ENCODE results near the gene SNX19.
A peak's percentile ranks its signal among the peaks of the same experiment; 100 is the strongest.

The SNX19 gene

DNA sequence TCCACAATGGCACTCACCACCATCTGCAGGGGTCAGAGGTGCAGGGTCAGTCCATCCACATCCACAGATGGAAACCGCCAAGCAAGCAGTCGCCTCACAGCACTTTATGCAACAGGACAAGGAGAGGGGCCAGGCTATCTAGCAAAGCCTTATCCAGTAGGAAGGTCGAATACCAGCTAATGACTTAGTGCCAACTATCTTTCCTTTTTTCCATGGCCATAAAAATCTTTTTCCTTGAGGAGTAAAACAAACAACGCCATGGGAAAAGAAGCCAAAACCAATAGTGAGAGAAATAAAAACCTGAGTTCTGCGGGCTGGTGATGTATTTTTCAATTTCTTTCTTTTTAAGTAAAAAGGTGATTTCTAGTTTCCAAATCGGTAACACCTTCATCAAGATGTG lies 8.2 kb downstream of the SNX19 start:
- Histone ChIP-seq H3K9me3 (ENCODE audit: control insufficient read depth in 2 of 2, low read length in 2 of 2) (no peaks in the 10 kb centered on the region), H3K4me3 (ENCODE audit: low read length in 2 of 2) (no peak overlapping the region), H3K27ac (ENCODE audit: low read depth in 2 of 2, low read length in 2 of 2) (no peak overlapping the region), H3K27me3 (ENCODE audit: control insufficient read depth in 2 of 2, insufficient read depth in 2 of 2, low read length in 2 of 2) (no peaks in the 10 kb centered on the region), H3K36me3 (ENCODE audit: control insufficient read depth in 2 of 2, insufficient read depth in 2 of 2, low read length in 2 of 2) (peaks cover 58 to 83% of the 10 kb centered on the region in 2 donors), H3K4me1 (ENCODE audit: control insufficient read depth in 2 of 2, insufficient read depth in 2 of 2, low read length in 2 of 2) (no peaks in the 10 kb centered on the region), H3K9ac (ENCODE audit: low read depth in 1 of 2, low read length in 2 of 2) (no peak overlapping the region)

DNA sequence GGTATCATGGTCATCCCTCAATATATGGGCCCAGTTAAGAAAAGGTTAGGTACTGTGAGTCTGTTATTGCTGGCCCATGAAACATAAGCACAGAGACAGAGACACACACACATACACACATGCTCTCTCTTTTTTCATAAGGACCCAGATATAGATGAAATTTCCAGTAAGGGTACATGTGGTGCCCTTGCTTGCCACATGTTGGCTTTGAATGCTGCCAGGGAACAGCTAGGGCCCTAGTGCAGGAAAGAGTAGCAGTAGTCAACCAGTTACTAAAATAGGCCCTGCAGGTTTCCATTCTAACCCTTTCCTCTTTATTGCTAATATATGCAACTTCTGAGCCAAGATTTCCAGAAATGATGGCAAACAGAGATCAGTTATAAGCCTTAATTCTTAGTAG lies 9.1 kb downstream of the SNX19 start:
- Histone ChIP-seq H3K4me1 (ENCODE audit: control insufficient read depth in 2 of 2, insufficient read depth in 2 of 2, low read length in 2 of 2) (no peaks in the 10 kb centered on the region), H3K27me3 (ENCODE audit: control insufficient read depth in 2 of 2, insufficient read depth in 2 of 2, low read length in 2 of 2) (no peaks in the 10 kb centered on the region), H3K9me3 (ENCODE audit: control insufficient read depth in 2 of 2, low read length in 2 of 2) (no peaks in the 10 kb centered on the region), H3K36me3 (ENCODE audit: control insufficient read depth in 2 of 2, insufficient read depth in 2 of 2, low read length in 2 of 2) (peaks cover 66 to 88% of the 10 kb centered on the region in 2 donors), H3K4me3 (ENCODE audit: low read length in 2 of 2) (no peak overlapping the region), H3K9ac (ENCODE audit: low read depth in 1 of 2, low read length in 2 of 2) (no peak overlapping the region), H3K27ac (ENCODE audit: low read depth in 2 of 2, low read length in 2 of 2) (no peak overlapping the region)

DNA sequence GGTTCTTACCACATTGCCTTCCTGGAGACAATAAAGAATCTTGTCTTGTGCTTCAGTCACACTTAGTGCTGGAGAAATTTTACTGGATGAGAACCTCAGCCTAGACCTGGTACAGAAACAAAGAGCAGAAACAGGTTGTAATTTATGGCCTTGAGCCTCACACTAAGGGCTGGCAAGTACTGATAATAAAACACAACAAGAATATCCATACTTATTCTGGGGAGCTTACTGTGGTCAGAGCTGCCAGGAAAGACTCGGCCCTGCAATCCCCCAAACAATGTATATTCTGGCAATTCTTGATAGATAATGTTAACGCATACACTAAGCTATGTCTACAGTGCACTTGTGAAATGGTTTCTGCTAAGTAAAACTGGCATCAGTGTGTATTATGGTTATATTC lies 9.7 kb downstream of the SNX19 start:
- no peaks in the 10 kb centered on the region for H3K27me3 ChIP-seq (ENCODE audit: control insufficient read depth in 2 of 2, insufficient read depth in 2 of 2, low read length in 2 of 2)
- peaks cover 71 to 91% of the 10 kb centered on the region in 2 donors for H3K36me3 ChIP-seq (ENCODE audit: control insufficient read depth in 2 of 2, insufficient read depth in 2 of 2, low read length in 2 of 2)
- no peak overlapping the region for H3K9ac ChIP-seq (ENCODE audit: low read depth in 1 of 2, low read length in 2 of 2)
- H3K4me3 ChIP-seq (ENCODE audit: low read length in 2 of 2), result no peak overlapping the region
- H3K4me1 ChIP-seq (ENCODE audit: control insufficient read depth in 2 of 2, insufficient read depth in 2 of 2, low read length in 2 of 2), result no peaks in the 10 kb centered on the region
- H3K9me3 ChIP-seq (ENCODE audit: control insufficient read depth in 2 of 2, low read length in 2 of 2), result no peaks in the 10 kb centered on the region
- no peak overlapping the region for H3K27ac ChIP-seq (ENCODE audit: low read depth in 2 of 2, low read length in 2 of 2)

DNA sequence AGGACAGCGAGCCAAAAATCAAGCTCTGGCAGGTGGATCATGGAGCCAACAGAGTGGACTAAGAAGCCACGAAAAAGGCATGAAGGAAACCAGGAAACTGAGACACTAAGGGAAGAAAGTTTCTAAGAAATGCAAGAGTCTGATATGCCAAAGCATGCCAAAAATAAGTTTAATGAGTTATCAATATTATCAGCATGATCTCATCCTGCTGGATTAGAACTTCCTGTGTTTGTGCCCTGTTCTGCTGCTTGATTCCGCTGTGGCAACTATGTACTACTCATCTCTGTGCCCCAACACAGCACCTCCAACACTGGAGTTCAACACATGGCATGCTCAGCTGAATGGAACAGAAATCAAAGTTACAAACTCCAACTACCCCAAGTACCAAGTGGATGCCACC lies 10.8 kb downstream of the SNX19 start:
- no peaks in the 10 kb centered on the region for H3K27me3 ChIP-seq (ENCODE audit: control insufficient read depth in 2 of 2, insufficient read depth in 2 of 2, low read length in 2 of 2)
- no peak overlapping the region for H3K9ac ChIP-seq (ENCODE audit: low read depth in 1 of 2, low read length in 2 of 2)
- H3K4me1 ChIP-seq (ENCODE audit: control insufficient read depth in 2 of 2, insufficient read depth in 2 of 2, low read length in 2 of 2), result no peaks in the 10 kb centered on the region
- H3K27ac ChIP-seq (ENCODE audit: low read depth in 2 of 2, low read length in 2 of 2), result no peak overlapping the region
- no peaks in the 10 kb centered on the region for H3K9me3 ChIP-seq (ENCODE audit: control insufficient read depth in 2 of 2, low read length in 2 of 2)
- H3K36me3 ChIP-seq (ENCODE audit: control insufficient read depth in 2 of 2, insufficient read depth in 2 of 2, low read length in 2 of 2), result peaks cover 76 to 95% of the 10 kb centered on the region in 2 donors
- no peak overlapping the region for H3K4me3 ChIP-seq (ENCODE audit: low read length in 2 of 2)

DNA sequence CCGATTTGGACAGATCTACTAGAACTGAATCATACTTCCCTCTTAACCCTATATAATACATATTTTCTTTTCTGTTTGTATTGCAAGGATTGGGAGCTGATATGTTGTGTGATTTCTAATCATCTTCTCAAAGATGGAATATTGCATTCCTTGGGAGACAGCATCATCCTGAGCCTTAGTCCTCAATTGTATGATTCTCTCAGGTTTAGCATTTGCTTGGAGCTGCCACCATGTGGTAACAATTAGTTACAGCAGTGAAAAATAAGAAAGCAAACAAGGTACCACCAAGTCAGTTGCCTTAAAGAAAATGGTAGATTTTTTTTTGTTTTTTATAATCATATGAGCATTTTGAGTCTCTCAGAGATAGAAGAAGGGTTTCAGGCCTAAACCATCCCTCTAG lies 11.9 kb downstream of the SNX19 start:
- Histone ChIP-seq H3K9me3 (ENCODE audit: control insufficient read depth in 2 of 2, low read length in 2 of 2) (no peaks in the 10 kb centered on the region), H3K36me3 (ENCODE audit: control insufficient read depth in 2 of 2, insufficient read depth in 2 of 2, low read length in 2 of 2) (peaks cover 77 to 94% of the 10 kb centered on the region in 2 donors), H3K27ac (ENCODE audit: low read depth in 2 of 2, low read length in 2 of 2) (no peak overlapping the region), H3K27me3 (ENCODE audit: control insufficient read depth in 2 of 2, insufficient read depth in 2 of 2, low read length in 2 of 2) (no peaks in the 10 kb centered on the region), H3K4me1 (ENCODE audit: control insufficient read depth in 2 of 2, insufficient read depth in 2 of 2, low read length in 2 of 2) (no peaks in the 10 kb centered on the region), H3K4me3 (ENCODE audit: low read length in 2 of 2) (no peak overlapping the region), H3K9ac (ENCODE audit: low read depth in 1 of 2, low read length in 2 of 2) (no peak overlapping the region)

DNA sequence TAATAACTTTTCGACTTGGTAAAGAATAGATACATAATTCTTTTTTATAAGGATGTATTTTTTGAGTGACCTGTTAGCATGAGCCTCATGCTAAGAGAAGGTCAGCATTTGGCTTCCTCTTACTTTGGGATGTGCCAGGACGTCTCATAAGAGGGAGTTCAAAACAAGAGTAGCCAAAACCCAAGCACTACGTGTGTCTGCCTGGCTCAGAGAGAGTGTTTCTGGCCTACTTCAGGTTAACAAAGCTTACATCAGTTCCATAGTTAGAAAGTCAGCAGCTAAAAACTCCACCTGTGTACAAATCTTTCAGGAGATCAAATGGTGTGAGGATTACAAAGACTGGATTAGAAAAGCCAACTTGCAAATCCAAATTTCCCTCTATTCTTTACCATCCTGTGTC lies 13.9 kb downstream of the SNX19 start:
- Histone ChIP-seq H3K27ac (ENCODE audit: low read depth in 2 of 2, low read length in 2 of 2) (no peak overlapping the region), H3K4me1 (ENCODE audit: control insufficient read depth in 2 of 2, insufficient read depth in 2 of 2, low read length in 2 of 2) (no peaks in the 10 kb centered on the region), H3K27me3 (ENCODE audit: control insufficient read depth in 2 of 2, insufficient read depth in 2 of 2, low read length in 2 of 2) (no peaks in the 10 kb centered on the region), H3K9ac (ENCODE audit: low read depth in 1 of 2, low read length in 2 of 2) (no peak overlapping the region), H3K36me3 (ENCODE audit: control insufficient read depth in 2 of 2, insufficient read depth in 2 of 2, low read length in 2 of 2) (peaks cover 89 to 93% of the 10 kb centered on the region in 2 donors), H3K9me3 (ENCODE audit: control insufficient read depth in 2 of 2, low read length in 2 of 2) (no peaks in the 10 kb centered on the region), H3K4me3 (ENCODE audit: low read length in 2 of 2) (no peak overlapping the region)

DNA sequence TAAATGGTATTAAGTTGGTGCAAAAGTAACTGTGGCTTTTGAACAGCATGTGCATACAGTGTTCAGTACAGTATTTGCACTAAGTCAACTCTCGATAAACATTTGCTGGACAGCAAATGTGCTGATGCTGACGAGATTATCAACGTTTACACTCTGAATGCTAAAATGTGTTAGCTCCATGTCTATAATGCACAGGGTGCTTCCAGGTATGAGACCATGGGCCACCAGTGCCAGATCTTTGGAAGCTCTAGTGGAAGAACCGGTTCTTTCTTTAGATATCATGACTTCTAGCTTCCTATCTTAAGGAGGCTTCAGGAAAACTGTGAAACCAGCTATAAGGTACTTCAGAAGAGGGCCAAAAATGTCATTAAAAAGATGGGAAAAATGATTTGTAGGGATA lies 17.2 kb downstream of the SNX19 start:
- no peaks in the 10 kb centered on the region for H3K27me3 ChIP-seq (ENCODE audit: control insufficient read depth in 2 of 2, insufficient read depth in 2 of 2, low read length in 2 of 2)
- H3K9me3 ChIP-seq (ENCODE audit: control insufficient read depth in 2 of 2, low read length in 2 of 2), result no peaks in the 10 kb centered on the region
- H3K9ac ChIP-seq (ENCODE audit: low read depth in 1 of 2, low read length in 2 of 2), result no peak overlapping the region
- no peak overlapping the region for H3K4me3 ChIP-seq (ENCODE audit: low read length in 2 of 2)
- peaks cover 75 to 85% of the 10 kb centered on the region in 2 donors for H3K36me3 ChIP-seq (ENCODE audit: control insufficient read depth in 2 of 2, insufficient read depth in 2 of 2, low read length in 2 of 2)
- H3K4me1 ChIP-seq (ENCODE audit: control insufficient read depth in 2 of 2, insufficient read depth in 2 of 2, low read length in 2 of 2), result peaks cover under 1 to 2% of the 10 kb centered on the region in 2 donors
- H3K27ac ChIP-seq (ENCODE audit: low read depth in 2 of 2, low read length in 2 of 2), result peak overlapping the region in 1 of 2 donors; percentile 6

DNA sequence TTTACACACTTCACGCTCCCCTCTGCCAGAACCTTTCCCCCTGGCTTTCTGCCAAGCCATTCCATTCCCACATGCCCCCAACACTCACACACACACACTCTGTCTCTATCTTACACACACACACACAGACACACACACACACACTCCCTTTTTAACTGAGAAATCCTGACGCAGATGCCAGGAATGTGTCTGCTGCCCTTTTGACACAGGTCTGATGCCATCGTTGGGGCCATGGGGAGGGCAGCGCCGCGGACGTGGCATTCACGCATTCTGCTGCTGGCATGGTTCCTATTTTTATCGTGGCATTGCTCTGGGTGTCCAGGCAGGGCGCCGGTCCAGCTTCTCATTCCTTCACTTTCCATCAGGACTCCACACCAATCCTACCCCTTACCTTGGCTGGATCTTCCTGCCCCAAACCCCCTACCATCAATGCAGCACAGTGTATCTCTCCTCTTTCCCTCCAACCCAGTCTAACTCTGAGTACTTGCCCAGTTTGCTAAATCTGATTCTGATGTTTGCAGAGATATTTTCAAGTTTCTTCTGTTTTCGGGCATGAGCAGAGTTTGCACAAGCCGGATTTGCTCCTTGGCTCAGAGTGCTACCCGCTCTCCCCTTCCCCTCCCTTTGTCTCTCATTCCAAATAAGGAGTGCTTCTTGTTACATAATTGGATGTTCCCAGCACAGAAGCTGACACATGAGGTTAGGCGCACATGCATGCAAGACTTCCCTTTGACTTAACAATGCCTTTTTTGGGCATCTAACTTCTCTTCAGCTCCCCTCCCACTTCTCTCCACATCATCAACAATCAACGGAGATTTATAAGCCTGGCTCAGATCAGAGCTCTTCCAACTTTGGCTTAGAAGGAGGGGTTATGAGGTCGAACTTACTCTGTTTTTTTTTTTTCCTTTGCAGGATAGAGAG lies 18.8 kb downstream of the SNX19 start:
- Histone ChIP-seq H3K27ac (ENCODE audit: low read depth in 2 of 2, low read length in 2 of 2) (peak overlapping the region; percentile 52 to 77), H3K4me3 (ENCODE audit: low read length in 2 of 2) (peak overlapping the region in 1 of 2 donors; percentile 26), H3K36me3 (ENCODE audit: control insufficient read depth in 2 of 2, insufficient read depth in 2 of 2, low read length in 2 of 2) (peaks cover 76 to 87% of the 10 kb centered on the region in 2 donors), H3K4me1 (ENCODE audit: control insufficient read depth in 2 of 2, insufficient read depth in 2 of 2, low read length in 2 of 2) (peaks cover 2 to 3% of the 10 kb centered on the region in 2 donors), H3K27me3 (ENCODE audit: control insufficient read depth in 2 of 2, insufficient read depth in 2 of 2, low read length in 2 of 2) (no peaks in the 10 kb centered on the region), H3K9me3 (ENCODE audit: control insufficient read depth in 2 of 2, low read length in 2 of 2) (no peaks in the 10 kb centered on the region), H3K9ac (ENCODE audit: low read depth in 1 of 2, low read length in 2 of 2) (peak overlapping the region in 1 of 2 donors; percentile 10)

DNA sequence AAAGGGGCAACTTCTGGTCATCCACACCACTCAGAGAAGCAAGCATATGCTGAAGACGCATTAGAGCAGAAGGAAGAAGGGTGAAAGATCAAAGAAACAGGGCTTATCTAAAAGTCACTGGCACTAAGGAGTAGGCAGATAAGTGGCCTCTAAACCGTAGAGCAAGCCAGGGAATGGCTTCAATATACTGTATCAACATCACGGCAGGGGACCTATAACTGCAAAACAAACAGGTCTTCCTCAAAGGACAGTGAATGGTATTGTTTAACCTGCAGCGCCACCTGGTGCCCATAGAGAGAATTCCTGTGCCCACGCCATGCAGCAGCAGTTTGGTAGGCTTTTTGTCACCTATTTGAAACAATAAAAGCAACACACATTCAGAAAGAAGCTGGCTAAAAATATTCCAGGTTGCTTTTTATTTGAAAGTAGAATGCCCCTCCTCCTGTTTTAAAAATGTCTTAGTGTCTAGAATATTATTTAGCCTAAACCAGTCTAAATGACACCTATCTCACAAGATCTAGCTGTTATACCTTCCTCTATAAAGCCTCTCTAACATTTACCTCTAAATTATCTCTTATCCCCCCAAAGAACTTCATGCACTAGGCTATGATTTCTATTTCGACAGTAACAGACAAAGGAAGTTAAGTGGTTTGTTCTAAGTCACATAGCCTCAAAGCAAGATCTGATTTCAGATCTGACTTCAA lies 21.8 kb downstream of the SNX19 start:
- no peaks in the 10 kb centered on the region for H3K27me3 ChIP-seq (ENCODE audit: control insufficient read depth in 2 of 2, insufficient read depth in 2 of 2, low read length in 2 of 2)
- peaks cover 2 to 3% of the 10 kb centered on the region in 2 donors for H3K4me1 ChIP-seq (ENCODE audit: control insufficient read depth in 2 of 2, insufficient read depth in 2 of 2, low read length in 2 of 2)
- H3K9me3 ChIP-seq (ENCODE audit: control insufficient read depth in 2 of 2, low read length in 2 of 2), result no peaks in the 10 kb centered on the region
- H3K4me3 ChIP-seq (ENCODE audit: low read length in 2 of 2), result no peak overlapping the region
- no peak overlapping the region for H3K27ac ChIP-seq (ENCODE audit: low read depth in 2 of 2, low read length in 2 of 2)
- no peak overlapping the region for H3K9ac ChIP-seq (ENCODE audit: low read depth in 1 of 2, low read length in 2 of 2)
- H3K36me3 ChIP-seq (ENCODE audit: control insufficient read depth in 2 of 2, insufficient read depth in 2 of 2, low read length in 2 of 2), result peaks cover 60 to 68% of the 10 kb centered on the region in 2 donors

DNA sequence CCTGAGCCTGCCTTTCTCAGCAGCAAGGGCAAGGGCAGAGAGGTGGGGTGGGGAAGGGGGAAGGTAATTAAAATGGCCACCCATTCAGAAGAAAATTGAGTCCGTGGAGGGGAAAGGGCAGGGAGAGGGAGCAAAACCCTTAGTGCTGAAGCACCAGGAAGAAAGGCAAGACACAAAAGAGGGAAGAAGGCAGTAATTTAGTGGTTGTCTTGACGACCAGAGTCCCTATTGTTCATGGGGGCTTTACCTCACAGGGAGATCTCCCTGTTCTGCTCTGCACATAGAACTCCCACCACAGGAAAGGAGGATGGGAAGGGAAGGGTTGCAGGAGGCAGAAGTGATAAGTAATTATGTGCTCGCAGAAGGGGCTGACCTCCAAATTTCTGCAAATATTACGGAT lies 23.4 kb downstream of the SNX19 start:
- H3K9me3 ChIP-seq (ENCODE audit: control insufficient read depth in 2 of 2, low read length in 2 of 2), result no peaks in the 10 kb centered on the region
- no peak overlapping the region for H3K27ac ChIP-seq (ENCODE audit: low read depth in 2 of 2, low read length in 2 of 2)
- H3K27me3 ChIP-seq (ENCODE audit: control insufficient read depth in 2 of 2, insufficient read depth in 2 of 2, low read length in 2 of 2), result no peaks in the 10 kb centered on the region
- H3K4me1 ChIP-seq (ENCODE audit: control insufficient read depth in 2 of 2, insufficient read depth in 2 of 2, low read length in 2 of 2), result peaks cover 2 to 3% of the 10 kb centered on the region in 2 donors
- H3K36me3 ChIP-seq (ENCODE audit: control insufficient read depth in 2 of 2, insufficient read depth in 2 of 2, low read length in 2 of 2), result peaks cover 48 to 57% of the 10 kb centered on the region in 2 donors
- no peak overlapping the region for H3K9ac ChIP-seq (ENCODE audit: low read depth in 1 of 2, low read length in 2 of 2)
- no peak overlapping the region for H3K4me3 ChIP-seq (ENCODE audit: low read length in 2 of 2)
